Neutrophil (primary cell): ENCODE measurements around the gene BABAM2.

Experiments used
- H3K27ac ChIP-seq: fragments of 200-600 bp; sonication (generic); 2 replicates; pipeline ENCODE4 v1.5.1; 2016; ENCODE audit warnings: mild to moderate bottlenecking, moderate library complexity
- H3K27me3 ChIP-seq: fragments of 200-600 bp; sonication (generic); 2 replicates; pipeline ENCODE4 v1.6.0; 2016; ENCODE audit warnings: mild to moderate bottlenecking
- H3K36me3 ChIP-seq: fragments of 200-600 bp; sonication (generic); 2 replicates; pipeline ENCODE4 v1.5.1; 2017
- H3K4me1 ChIP-seq, 2 experiments: fragments of 200-600 bp in 1 of 2; sonication (generic) in 1 of 2; 1 replicate in 1 of 2; 2 replicates in 1 of 2; pipeline versions ENCODE4 v1.5.1 to v1.6.1; 2013 to 2016; ENCODE audit warnings: low read depth in 1 of 2, low read length in 1 of 2, mild to moderate bottlenecking in 1 of 2, moderate library complexity in 1 of 2; ENCODE audit not compliant: control insufficient read depth in 1 of 2, insufficient read depth in 1 of 2
- H3K4me3 ChIP-seq, 2 experiments: fragments of 200-600 bp in 1 of 2; sonication (generic) in 1 of 2; 1 replicate in 1 of 2; 2 replicates in 1 of 2; pipeline ENCODE4 v1.5.1; 2013 to 2016; ENCODE audit warnings: low read depth in 1 of 2, low read length in 1 of 2, mild to moderate bottlenecking in 1 of 2, moderate library complexity in 1 of 2
- H3K9me3 ChIP-seq: fragments of 200-600 bp; sonication (generic); 2 replicates; pipeline ENCODE4 v1.5.1; 2016
- CTCF ChIP-seq: fragments of 200-600 bp; sonication (generic); IDR thresholded peaks from 2 replicates; pipeline ENCODE4 v1.5.1; 2016; ENCODE audit warnings: antibody characterized with exemption

The BABAM2 gene

GRCh38 chr2:27849558-27850205 is 40.8 kb upstream of the BABAM2 start:
- no peak for TF ChIP-seq CTCF
- Histone ChIP-seq H3K4me3 (no peak overlapping the region), H3K4me1 (no peaks in the 10 kb centered on the region), H3K27me3 (no peaks in the 10 kb centered on the region), H3K9me3 (no peaks in the 10 kb centered on the region), H3K27ac (no peak overlapping the region), H3K36me3 (no peaks in the 10 kb centered on the region)

GRCh38 chr2:27852691-27853090 is 37.8 kb upstream of the BABAM2 start:
- no peaks in the 10 kb centered on the region for H3K27me3 ChIP-seq
- H3K4me3 ChIP-seq, result no peak overlapping the region
- no peaks in the 10 kb centered on the region for H3K36me3 ChIP-seq
- H3K4me1 ChIP-seq, result no peaks in the 10 kb centered on the region
- H3K27ac ChIP-seq, result no peak overlapping the region
- no peaks in the 10 kb centered on the region for H3K9me3 ChIP-seq
- no peak for TF ChIP-seq CTCF

DNA sequence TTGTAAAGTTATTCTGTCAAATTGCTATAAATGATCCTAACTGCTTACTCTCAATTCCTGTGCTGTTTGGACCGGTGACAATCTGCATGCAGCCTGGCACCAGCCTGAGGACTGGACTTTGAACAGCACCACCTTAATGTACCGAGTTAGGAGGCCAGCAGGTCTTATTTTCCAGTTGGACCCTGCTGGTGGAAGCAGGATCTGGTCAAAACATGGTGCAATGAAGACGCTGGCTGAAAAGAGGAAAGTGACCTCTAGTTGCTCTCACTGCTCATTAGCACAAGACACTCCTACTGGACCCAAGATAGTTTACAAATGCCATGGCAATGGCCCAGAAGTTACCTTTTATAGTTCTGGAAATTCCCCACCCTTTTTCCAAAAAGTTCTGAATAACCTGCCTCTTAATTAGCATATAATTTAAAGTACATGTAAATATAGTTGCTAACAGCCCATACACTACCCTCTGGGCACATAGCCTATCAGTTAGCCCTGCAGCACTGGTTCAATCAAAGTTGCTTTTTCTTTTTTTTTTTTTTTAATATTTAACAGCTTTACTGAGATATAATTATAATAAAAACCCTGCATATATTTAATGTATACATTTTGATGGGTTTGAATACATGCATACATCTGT is 36.2 kb upstream of the BABAM2 start:
- Histone ChIP-seq H3K4me1 (no peaks in the 10 kb centered on the region), H3K36me3 (no peaks in the 10 kb centered on the region), H3K4me3 (no peak overlapping the region), H3K9me3 (no peaks in the 10 kb centered on the region), H3K27me3 (no peaks in the 10 kb centered on the region), H3K27ac (no peak overlapping the region)
- no peak for TF ChIP-seq CTCF

DNA sequence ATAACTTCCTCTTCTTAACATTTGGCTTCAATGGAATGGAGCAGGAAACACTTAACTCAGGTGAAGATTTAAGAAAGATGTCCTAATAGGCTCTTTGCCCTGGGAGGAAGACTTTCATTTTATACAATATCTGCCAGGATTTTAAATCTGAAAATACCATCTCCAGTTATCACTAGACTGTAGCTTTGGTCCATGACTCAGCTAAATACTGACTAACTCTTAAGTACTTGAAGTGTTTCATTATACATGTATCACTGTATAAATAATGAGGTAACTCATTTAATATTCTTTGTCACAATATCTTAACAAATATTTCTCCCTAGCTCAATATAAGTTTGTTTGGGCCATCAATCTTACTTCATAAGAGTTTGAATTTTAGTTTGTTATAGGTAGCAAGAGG is 35.1 kb upstream of the BABAM2 start:
- H3K36me3 ChIP-seq, result no peaks in the 10 kb centered on the region
- no peak for TF ChIP-seq CTCF
- H3K27ac ChIP-seq, result no peak overlapping the region

DNA sequence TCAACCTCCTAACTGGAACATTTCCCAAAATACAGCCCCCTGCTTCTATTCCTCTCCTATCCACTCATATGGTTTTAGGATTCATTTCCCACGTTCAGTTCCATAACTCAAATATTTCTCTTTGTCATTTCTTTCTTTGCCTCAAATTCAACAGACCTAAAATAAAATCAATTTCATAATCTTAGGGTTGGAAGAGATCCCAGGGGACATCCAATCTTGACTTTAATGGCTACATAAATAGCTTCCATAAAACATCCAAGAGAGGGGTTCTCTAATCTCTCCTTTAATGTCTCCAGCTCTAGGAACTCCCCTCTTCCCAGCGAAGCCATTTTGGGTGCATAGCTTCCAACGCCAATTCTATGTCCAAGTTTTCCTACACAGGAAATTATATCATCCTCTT is 34.1 kb upstream of the BABAM2 start:
- no peaks in the 10 kb centered on the region for H3K36me3 ChIP-seq

More for the DNA sequence above, 35.1 kb upstream of the BABAM2 start:
- Histone ChIP-seq H3K4me1 (no peaks in the 10 kb centered on the region), H3K27me3 (no peaks in the 10 kb centered on the region), H3K4me3 (no peak overlapping the region), H3K9me3 (no peaks in the 10 kb centered on the region)

More for the DNA sequence above, 34.1 kb upstream of the BABAM2 start:
- Histone ChIP-seq H3K27me3 (no peaks in the 10 kb centered on the region), H3K4me1 (no peaks in the 10 kb centered on the region), H3K9me3 (no peaks in the 10 kb centered on the region), H3K4me3 (no peak overlapping the region), H3K27ac (no peak overlapping the region)
- no peak for TF ChIP-seq CTCF
